GM10248 (cell line): ENCODE data around the gene ZNF664.

Experiments used
- CTCF ChIA-PET: fragments of 300-600 bp; sonication (Branson Sonifier 250); formaldehyde crosslinking; extraction: SDS; loops from one replicate; lab custom pipeline; 2021; ENCODE audit warnings: antibody characterized with exemption; lab: Yijun Ruan, JAX
- POLR2A ChIA-PET: fragments of 350-650 bp; sonication (Branson Sonifier 250); formaldehyde crosslinking; extraction: SDS; loops from one replicate; lab custom pipeline; 2020; ENCODE audit warnings: antibody characterized with exemption; lab: Yijun Ruan, JAX
- DNase-seq: peaks from one replicate; pipeline ENCODE4 v3.0.0; 2012; ENCODE audit errors: extremely low spot score
- CTCF ChIP-seq: IDR thresholded peaks from 2 replicates; pipeline ENCODE4 v1.5.1; 2012; ENCODE audit warnings: mild to moderate bottlenecking, low read depth; ENCODE audit errors: extremely low read depth, missing control alignments, control extremely low read depth

Gene ZNF664

GRCh38 chr12:123949770-123950165 is 23.2 kb upstream of the ZNF664 start:
- ChIA-PET CTCF (no interaction called here), POLR2A (no interaction called here)
- no peak for DNase-seq
- TF ChIP-seq CTCF, result no peak

GRCh38 chr12:123950476-123951349 is 22.3 kb upstream of the ZNF664 start:
- no peak for TF ChIP-seq CTCF
- ChIA-PET POLR2A (no interaction called here), CTCF (no interaction called here)
- no peak for DNase-seq

GRCh38 chr12:123951467-123951866 is 21.5 kb upstream of the ZNF664 start:
- CTCF ChIA-PET, result no interaction called here
- DNase-seq, result no peak
- no peak for TF ChIP-seq CTCF
- POLR2A ChIA-PET, result no interaction called here

- no peak for TF ChIP-seq CTCF
- CTCF ChIA-PET, result no interaction called here
- no peak for DNase-seq
- POLR2A ChIA-PET, result no interaction called here
These were observed 21.0 kb upstream of the ZNF664 start for GRCh38 chr12:123952037-123952436.

GRCh38 chr12:123954647-123955350 is 18.2 kb upstream of the ZNF664 start:
- ChIA-PET CTCF (no interaction called here), POLR2A (no interaction called here)
- no peak for TF ChIP-seq CTCF
- DNase-seq, result no peak

- no peak for DNase-seq
- POLR2A ChIA-PET, result no interaction called here
- CTCF ChIA-PET, result no interaction called here
- TF ChIP-seq CTCF, result no peak
These were observed 16.8 kb upstream of the ZNF664 start for GRCh38 chr12:123956249-123956648.
